Epithelial cell of proximal tubule (primary cell): ENCODE measurements around the gene CEP72. TPM values are rescaled to one million over a fixed set of nuclear protein-coding genes. Genes with fewer than 3 reads are reported as not detected.
"Not testable (repeated sequence)": the region's sequence is repeated elsewhere in the genome, so short reads cannot be mapped to it uniquely, and the experiment has no call there.

ENCODE experiments used
- DNase-seq: peaks from one replicate; pipeline ENCODE4 v3.0.0-alpha.2; 2011; ENCODE audit warnings: low read depth
- H3K4me3 ChIP-seq: 2 replicates; pipeline ENCODE4 v1.5.1; 2011; ENCODE audit warnings: low read depth, mild to moderate bottlenecking, low read length
- CTCF ChIP-seq: conservative IDR thresholded peaks from 2 replicates; pipeline ENCODE4 v1.5.1; 2012; ENCODE audit warnings: low read depth, mild to moderate bottlenecking, low read length
- total RNA-seq: library from RNA; depleted of rRNA; stranded (reverse); fragments of >200 nt; gene quantifications from 2 replicates; pipeline ENCODE4 v1.2.3, GENCODE V29; 2015

CEP72 gene
- total RNA-seq, 1 donor from 2014 or later = 7.6 TPM

DNA sequence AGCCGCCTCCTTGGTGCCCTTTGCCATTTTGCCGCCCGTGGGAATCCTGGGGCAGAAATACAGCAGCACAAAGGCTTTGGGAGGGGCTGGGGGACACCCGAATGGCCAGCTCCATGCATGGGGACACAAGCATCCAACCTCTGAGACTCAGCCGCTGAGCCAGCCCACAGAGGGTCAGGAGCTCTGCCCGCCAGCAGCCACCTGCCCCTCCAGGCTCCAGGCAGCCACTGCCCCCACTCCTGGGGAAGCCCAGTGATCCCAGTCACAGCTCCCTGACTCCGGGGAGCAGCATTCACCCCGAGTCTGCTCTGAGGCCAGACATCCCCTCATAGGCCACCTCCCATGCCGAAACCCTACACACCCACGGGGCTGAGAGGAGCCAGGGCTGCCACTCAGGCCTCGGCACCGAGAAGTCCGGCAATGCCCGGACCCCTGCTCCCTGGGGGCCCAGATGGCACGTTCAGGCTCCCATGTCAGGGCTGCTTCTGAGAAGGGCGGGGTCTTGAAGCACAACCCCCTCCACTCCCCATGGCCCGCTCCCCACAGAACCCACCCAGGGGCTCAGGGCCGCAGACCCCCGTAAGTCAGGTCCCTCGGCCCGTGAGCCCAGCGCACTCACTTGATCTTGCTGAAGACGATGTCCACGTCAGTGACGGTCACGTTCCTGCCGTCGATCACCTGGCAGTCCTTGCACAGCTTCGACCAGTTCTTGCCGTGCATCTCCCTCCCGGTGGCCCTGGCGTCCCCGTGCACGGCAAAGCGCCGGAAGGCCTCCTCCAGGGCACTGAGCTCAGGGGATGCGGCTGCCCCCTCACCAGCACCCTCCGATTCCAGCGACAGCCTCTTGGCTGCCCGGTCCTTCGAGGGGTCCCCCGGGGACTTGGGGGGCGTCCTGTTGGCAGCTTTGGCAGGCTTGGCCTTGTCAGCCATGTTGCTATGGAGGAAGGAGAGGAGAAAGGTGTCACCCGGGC lies 65.3 kb downstream of the CEP72 start:
- no peak for TF ChIP-seq CTCF
- no peak for DNase-seq

GRCh38 chr5:678521-678920 lies 66.4 kb downstream of the CEP72 start:
- not testable (repeated sequence) for DNase-seq, H3K4me3 ChIP-seq

More for the DNA sequence above, 65.3 kb downstream of the CEP72 start:
- H3K4me3 ChIP-seq = no peak overlapping the region

DNA sequence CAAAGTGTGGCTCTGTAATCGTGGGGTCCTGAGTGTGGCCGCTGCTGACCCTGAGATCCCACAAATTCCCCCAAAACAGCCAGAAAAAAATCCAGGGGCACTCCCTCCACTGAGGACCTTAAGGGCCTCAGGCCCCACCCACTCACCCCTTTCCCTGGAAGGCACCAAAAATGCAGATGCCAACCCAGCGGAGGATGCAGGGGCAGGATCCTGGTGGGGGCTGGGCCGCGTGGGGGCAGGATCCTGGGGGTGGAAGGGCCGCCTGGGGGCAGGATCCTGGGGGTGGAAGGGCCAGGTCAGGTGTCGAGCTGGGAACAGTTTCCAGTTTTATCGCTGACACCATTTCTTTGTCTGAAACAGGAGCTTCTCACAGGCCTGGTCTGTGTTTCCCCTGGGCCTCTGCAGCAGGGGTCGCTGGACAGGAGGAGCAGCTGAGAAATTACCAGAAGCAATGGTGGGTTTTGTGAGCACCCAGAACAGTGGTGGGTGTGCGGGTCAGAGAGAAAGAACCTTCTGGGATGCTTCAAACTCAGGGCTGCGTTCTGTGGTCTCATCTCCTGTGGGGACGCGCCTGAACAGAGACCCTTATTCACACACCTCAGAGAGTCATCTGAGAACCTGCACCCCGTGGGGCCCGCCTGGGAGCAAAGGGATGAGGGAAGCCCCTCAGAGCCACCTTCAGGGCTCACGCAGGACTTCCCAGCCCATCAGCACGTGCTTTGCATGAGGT lies 67.2 kb downstream of the CEP72 start:
- DNase-seq = not testable (repeated sequence)

DNA sequence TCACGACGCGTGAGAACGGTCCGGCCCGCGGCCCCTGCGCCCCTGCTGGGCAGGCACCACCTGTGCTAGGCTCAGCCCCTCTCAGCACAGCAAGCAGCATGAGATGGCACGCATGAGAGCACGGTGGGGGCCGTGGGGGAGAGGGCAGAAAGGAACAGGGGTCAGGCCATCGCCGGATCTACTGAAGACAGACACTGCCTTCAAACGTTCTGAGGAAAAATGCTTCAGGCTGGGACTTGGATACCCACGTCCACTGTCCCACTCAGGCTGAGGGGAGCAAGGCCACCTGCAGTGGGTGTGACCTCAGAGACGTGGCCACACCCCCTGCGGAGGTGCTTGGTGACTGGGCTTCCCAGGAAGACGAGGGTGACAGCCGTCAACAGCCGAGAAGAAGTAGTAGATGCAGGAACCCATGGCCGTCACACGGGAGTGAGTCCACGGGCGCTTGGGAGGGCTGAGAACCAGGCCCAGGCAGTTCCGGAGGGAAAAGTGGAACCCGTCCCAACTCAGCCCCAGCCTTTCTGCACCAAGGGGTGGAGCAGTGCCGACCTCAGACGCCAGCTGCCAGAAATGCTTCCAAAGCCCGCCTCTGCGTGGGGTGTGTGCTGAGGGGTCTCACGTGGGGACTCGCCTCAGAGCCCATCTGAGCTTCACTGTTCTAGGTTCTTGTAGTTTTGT lies 68.1 kb downstream of the CEP72 start:
- DNase-seq, H3K4me3 ChIP-seq: not testable (repeated sequence)

More for the DNA sequence above, 67.2 kb downstream of the CEP72 start:
- not testable (repeated sequence) for H3K4me3 ChIP-seq

- not testable (repeated sequence) for H3K4me3 ChIP-seq, DNase-seq
Measured at GRCh38 chr5:680836-681235, 68.7 kb downstream of the CEP72 start.

DNA sequence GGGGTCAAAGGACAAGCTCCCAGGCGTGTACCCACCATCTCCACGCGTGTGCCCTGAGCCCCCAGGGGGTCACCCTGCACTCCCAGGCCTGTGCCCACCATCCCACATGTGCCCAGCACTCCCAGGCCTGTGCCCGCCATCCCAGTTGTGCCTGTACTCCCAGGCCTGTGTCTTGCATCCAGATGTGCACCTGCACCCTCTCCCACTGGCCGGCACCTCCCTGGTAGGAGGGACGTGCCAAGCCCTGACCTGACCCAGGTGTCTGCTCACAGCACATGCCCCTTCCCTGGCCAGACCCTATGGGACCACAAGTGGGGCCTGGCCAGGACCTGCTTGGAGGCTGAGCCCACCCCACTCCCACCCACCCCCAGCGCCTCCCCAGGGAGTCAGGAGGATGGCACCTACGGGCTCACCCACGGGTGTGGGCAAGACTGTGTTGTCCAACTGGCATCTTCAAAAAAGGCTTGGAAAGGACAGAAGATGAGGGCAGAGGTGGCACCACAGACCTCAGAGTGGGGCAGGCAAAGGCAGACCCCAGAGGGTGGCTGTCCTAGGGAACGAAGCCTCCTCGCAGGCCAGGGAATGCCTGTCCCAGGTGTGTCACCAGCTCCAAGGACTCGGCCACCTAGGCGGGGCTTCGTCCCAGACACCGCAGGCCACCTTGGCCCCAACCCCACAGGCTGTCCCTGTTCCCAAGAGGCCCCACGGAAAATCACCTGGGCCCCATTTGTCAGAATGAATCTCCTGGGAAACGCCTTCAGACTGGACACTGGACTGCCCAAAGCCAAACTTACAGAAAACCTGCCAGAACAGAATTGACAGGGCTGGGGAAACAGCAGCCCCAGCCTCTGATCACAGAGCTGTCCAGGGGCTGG lies 69.4 kb downstream of the CEP72 start:
- not testable (repeated sequence) for H3K4me3 ChIP-seq, DNase-seq

DNA sequence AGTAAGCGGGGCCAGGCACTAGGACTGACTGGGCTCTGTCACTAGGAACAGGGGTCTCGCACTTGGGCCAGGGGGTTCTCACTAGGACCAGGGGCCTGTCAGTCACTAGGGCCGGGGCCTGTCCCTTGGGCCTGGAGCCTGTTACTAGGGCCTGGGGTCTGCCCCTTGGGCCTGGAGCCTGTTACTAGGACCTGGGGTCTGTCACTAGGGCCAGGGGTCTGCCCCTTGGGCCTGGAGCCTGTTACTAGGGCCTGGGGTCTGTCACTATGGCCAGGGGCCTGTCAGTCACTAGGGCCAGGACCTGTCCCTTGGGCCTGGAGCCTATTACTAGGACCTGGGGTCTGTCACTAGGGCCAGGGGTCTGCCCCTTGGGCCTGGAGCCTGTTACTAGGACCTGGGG lies 70.1 kb downstream of the CEP72 start:
- H3K4me3 ChIP-seq, DNase-seq: not testable (repeated sequence)

DNA sequence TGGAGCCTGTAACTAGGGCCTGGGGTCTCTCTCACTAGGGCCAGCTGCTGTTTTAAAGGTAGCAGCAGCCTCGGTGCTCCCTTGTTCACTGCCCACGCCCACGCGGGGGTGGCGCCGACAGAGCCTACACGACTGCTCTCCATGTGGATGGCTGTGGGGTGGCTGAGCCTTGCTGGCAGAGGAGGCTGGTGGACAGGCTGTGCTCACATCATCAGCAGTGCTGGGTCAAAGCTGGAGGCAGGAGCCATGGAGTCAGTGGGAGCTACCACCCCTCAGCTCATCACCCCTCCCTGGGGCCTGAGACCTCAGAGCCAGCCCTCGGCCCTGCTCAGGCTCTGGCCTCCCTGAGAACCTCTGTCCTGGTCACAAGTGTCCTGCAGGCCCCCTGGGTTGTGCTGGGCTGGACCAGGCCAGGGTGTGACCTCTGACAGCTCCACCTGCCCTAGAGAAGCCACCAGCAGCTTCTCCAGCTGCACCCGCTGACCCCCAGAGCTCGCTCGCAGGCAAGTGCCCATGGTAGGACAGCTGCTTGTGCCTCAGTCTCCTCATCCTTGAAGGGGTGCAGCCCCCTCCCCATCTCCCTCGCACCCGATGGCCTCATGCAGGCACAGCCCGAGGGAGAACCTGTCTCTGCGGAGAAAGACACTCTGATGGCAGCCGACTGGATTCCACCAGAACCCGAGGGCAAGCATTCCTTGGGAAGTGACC lies 70.7 kb downstream of the CEP72 start:
- DNase-seq, H3K4me3 ChIP-seq: not testable (repeated sequence)

DNA sequence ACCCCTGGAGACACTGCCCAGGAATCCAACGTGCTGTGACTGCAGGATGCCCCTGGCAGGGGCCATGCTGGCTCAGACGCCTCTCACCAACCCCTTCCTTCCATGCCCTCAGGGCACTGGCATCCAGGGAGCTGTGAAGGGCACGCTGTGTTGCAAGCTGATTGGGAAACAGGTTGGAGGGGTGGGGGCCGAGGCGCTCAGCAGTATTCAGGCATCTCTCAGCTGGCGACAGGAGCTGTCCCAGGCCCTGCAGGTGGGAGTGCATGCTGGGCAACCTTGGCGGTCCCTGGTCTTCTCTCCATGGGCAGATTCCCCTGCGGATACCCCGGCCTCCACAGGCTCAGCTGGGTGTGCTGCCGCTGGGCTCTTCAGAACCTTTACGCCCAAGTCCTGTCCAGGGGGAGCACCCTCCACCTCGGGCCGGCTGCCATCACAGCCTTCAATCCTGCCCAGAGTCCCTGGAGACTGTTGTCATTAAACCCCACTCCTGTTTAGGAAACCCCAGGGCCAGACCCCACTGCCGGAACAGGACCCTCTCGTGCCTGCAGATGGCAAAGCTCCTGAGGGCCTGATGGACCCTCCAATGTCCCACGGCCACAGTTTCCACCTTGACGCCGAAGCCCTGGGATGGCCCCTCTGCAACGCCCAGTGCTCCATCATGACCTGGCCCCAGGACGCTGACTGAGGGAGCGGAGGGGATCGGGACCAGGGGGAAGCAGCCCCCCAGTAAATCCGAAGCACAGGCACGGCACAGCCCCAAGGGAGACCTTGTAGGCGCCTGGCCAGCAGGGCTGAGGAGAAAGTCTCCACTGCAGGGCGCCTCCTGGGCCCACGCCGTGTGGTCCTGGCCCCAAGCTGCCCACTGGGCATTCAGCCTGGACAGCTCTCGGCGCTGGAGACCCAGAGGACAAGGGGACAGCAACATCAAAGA lies 71.7 kb downstream of the CEP72 start:
- no peak overlapping the region for H3K4me3 ChIP-seq
- TF ChIP-seq CTCF = no peak

More for the DNA sequence above, 71.7 kb downstream of the CEP72 start:
- DNase-seq = no peak
